Erythroblast (primary cell): Measurements from ENCODE around the gene BACH2.
A peak's percentile ranks its signal among the peaks of the same experiment; 100 is the strongest.
"Not testable (repeated sequence)": the region's sequence is repeated elsewhere in the genome, so short reads cannot be mapped to it uniquely, and the experiment has no call there.

Experiments
- DNase-seq, 2 experiments: peaks; one replicate each; lab custom pipeline; 2025; lab: John Stamatoyannopoulos, UW
- GATA1 ChIP-seq: IDR thresholded peaks from 2 replicates; pipeline ENCODE4 v1.6.1; 2011; ENCODE audit warnings: low read depth, mild to moderate bottlenecking, control low read depth, low read length, moderate library complexity
- POLR2A ChIP-seq: IDR thresholded peaks from 2 replicates; pipeline ENCODE4 v1.6.1; 2011; ENCODE audit warnings: mild to moderate bottlenecking, low read length

Gene BACH2

GRCh38 chr6:90216072-90216977 is 80.3 kb downstream of the BACH2 start:
- TF ChIP-seq GATA1 (no peak), POLR2A (no peak)
- DNase-seq = no peak

- DNase-seq = no peak
- TF ChIP-seq POLR2A = no peak
- TF ChIP-seq GATA1 = no peak
These were observed 81.7 kb downstream of the BACH2 start for GRCh38 chr6:90214966-90215365.

GRCh38 chr6:90214461-90214860 is 82.2 kb downstream of the BACH2 start:
- no peak for TF ChIP-seq GATA1
- no peak for TF ChIP-seq POLR2A

GRCh38 chr6:90212274-90212673 is 84.4 kb downstream of the BACH2 start:
- DNase-seq = peak; percentile 9 to 17
- no peak for TF ChIP-seq POLR2A
- TF ChIP-seq GATA1 = no peak

More at GRCh38 chr6:90214461-90214860, 82.2 kb downstream of the BACH2 start:
- no peak for DNase-seq

- no peak for DNase-seq
- TF ChIP-seq GATA1 (no peak), POLR2A (no peak)
These were observed 87.1 kb downstream of the BACH2 start for GRCh38 chr6:90209527-90209926.

- DNase-seq = not testable (repeated sequence)
These were observed 88.0 kb downstream of the BACH2 start for GRCh38 chr6:90208690-90209089.

- DNase-seq = peak; percentile 11
- TF ChIP-seq GATA1 (no peak), POLR2A (no peak)
These were observed 92.2 kb downstream of the BACH2 start for GRCh38 chr6:90204327-90205056.

GRCh38 chr6:90203672-90204071 is 93.0 kb downstream of the BACH2 start:
- TF ChIP-seq GATA1 = no peak
- no peak for TF ChIP-seq POLR2A
- no peak for DNase-seq

GRCh38 chr6:90202156-90202555 is 94.5 kb downstream of the BACH2 start:
- DNase-seq = no peak
- TF ChIP-seq POLR2A = no peak
- TF ChIP-seq GATA1 = no peak

- peak in 1 of 2 experiments; percentile 7 for DNase-seq
- no peak for TF ChIP-seq GATA1
- TF ChIP-seq POLR2A = no peak
These were observed 96.7 kb downstream of the BACH2 start for GRCh38 chr6:90199900-90200299.

GRCh38 chr6:90198758-90199425 is 97.8 kb downstream of the BACH2 start:
- TF ChIP-seq GATA1 (no peak), POLR2A (no peak)
- DNase-seq = no peak

GRCh38 chr6:90197854-90198496 is 98.7 kb downstream of the BACH2 start:
- TF ChIP-seq GATA1 (no peak), POLR2A (no peak)
- DNase-seq = peak; percentile 30 to 54

- no peak for TF ChIP-seq POLR2A
- no peak for TF ChIP-seq GATA1
- no peak for DNase-seq
These were observed 101.4 kb downstream of the BACH2 start for GRCh38 chr6:90195094-90195829.
